Urinary bladder (tissue), 4 donors: ENCODE data around the gene RUNX1. TPM values are rescaled to one million over a fixed set of nuclear protein-coding genes. Genes with fewer than 3 reads are reported as not detected.

ENCODE experiments used
- DNase-seq: peaks from one replicate; pipeline ENCODE4 v3.0.0-alpha.2; 2015; ENCODE audit errors: extremely low spot score
- H3K27ac ChIP-seq: one replicate; pipeline ENCODE4 v1.5.1; 2013; ENCODE audit warnings: low read depth, mild to moderate bottlenecking, moderate library complexity
- H3K36me3 ChIP-seq: one replicate; pipeline ENCODE4 v1.6.1; 2013; ENCODE audit warnings: mild to moderate bottlenecking, moderate library complexity; ENCODE audit not compliant: insufficient read depth
- H3K4me1 ChIP-seq: one replicate; pipeline ENCODE4 v1.6.1; 2013; ENCODE audit warnings: mild to moderate bottlenecking, moderate library complexity; ENCODE audit not compliant: insufficient read depth
- H3K4me3 ChIP-seq: one replicate; pipeline ENCODE4 v1.5.1; 2013; ENCODE audit warnings: low read depth, low read length
- whole genome bisulfite sequencing: extraction: QIAGEN DNeasy Blood & Tissue Kit; methylation state at CpG from one replicate; pipeline ENCODE4 v1.1.7; 2013; 5-methylcytosine and 5-hydroxymethylcytosine counted together
- polyA plus RNA-seq: library from polyadenylated mRNA; stranded (reverse); fragments of 200-250 nt; gene quantifications from one replicate; pipeline ENCODE4 v1.2.3, GENCODE V29; 2013
- total RNA-seq: library from RNA; depleted of rRNA; stranded (reverse); fragments of >200 nt; gene quantifications from one replicate; pipeline ENCODE4 v1.2.3, GENCODE V29; 2014
- donor health status: healthy with polysubstance abuse.
- donor health status: healthy.

The RUNX1 gene
- total and polyA plus RNA-seq, 2 donors = 6.6 to 15.6 TPM

- WGBS = 48% methylated on average over 3 of the region's 3 CpGs
- Histone ChIP-seq H3K36me3 (no peaks in the 10 kb centered on the region), H3K4me3 (no peak overlapping the region), H3K27ac (no peak overlapping the region), H3K4me1 (no peaks in the 10 kb centered on the region)
- DNase-seq = no peak
These were observed 140.6 kb downstream of the RUNX1 start for GRCh38 chr21:34908419-34909055.

- Histone ChIP-seq H3K4me3 (no peak overlapping the region), H3K27ac (no peak overlapping the region), H3K4me1 (no peaks in the 10 kb centered on the region), H3K36me3 (no peaks in the 10 kb centered on the region)
- WGBS = 68% methylated on average over 7 of the region's 7 CpGs
- no peak for DNase-seq
These were observed 141.4 kb downstream of the RUNX1 start for GRCh38 chr21:34907461-34908418.

DNA sequence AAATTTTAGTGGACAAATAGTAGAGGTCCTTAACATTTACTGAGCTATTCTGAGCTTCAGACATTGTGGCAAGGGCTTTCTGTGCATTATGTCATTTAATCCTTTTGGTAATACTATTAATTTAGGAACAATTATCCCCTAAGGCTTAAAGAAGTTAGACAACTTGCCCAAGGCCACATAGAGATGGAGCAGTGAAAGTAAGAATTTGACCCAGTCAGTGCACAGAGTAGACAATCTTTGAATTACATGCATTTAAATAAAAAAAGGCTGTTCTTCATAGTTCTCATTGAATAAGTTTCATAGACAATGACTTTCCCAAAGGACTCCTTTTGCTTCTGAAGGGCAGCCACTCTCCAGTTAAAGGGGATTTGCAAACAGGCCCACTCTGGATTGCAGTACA, 142.7 kb downstream of the RUNX1 start:
- no peaks in the 10 kb centered on the region for H3K4me1 ChIP-seq
- no peak for DNase-seq
- no peak overlapping the region for H3K27ac ChIP-seq
- no peaks in the 10 kb centered on the region for H3K36me3 ChIP-seq
- H3K4me3 ChIP-seq = no peak overlapping the region

DNA sequence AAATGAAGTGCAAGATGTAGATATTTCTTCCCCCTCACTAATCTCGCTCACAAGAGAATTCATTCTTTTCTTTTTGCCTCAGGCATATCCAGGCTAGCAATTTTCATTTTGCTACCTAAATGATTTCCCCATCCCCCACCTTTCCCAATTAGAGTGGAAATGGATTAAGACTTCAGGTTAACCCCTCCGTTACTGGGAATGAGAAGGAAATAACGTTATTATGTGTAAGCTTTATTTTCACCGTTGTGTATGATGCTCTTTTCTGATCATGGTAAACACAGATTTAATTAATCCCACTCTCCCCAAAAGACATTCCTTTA, 143.9 kb downstream of the RUNX1 start:
- no peaks in the 10 kb centered on the region for H3K36me3 ChIP-seq
- no peaks in the 10 kb centered on the region for H3K4me1 ChIP-seq
- DNase-seq = no peak
- H3K4me3 ChIP-seq = no peak overlapping the region
- 69% methylated on average over 4 of the region's 4 CpGs for WGBS
- no peak overlapping the region for H3K27ac ChIP-seq

GRCh38 chr21:34904526-34905217, 144.4 kb downstream of the RUNX1 start:
- H3K4me1 ChIP-seq = no peaks in the 10 kb centered on the region
- H3K27ac ChIP-seq = no peak overlapping the region
- no peak overlapping the region for H3K4me3 ChIP-seq
- no peak for DNase-seq
- WGBS = 78% methylated on average over 8 of the region's 8 CpGs
- no peaks in the 10 kb centered on the region for H3K36me3 ChIP-seq

- H3K27ac ChIP-seq = no peak overlapping the region
- H3K4me3 ChIP-seq = no peak overlapping the region
- no peaks in the 10 kb centered on the region for H3K4me1 ChIP-seq
- H3K36me3 ChIP-seq = no peaks in the 10 kb centered on the region
- WGBS = 72% methylated on average over 2 of the region's 2 CpGs
- DNase-seq = no peak
These were observed 148.7 kb downstream of the RUNX1 start for GRCh38 chr21:34900376-34900775.

- Histone ChIP-seq H3K4me1 (no peaks in the 10 kb centered on the region), H3K27ac (no peak overlapping the region), H3K36me3 (no peaks in the 10 kb centered on the region), H3K4me3 (no peak overlapping the region)
- DNase-seq = no peak
- 95% methylated on average over 1 of the region's 1 CpG for WGBS
These were observed 149.3 kb downstream of the RUNX1 start for GRCh38 chr21:34899760-34900159.

GRCh38 chr21:34899302-34899701, 149.8 kb downstream of the RUNX1 start:
- Histone ChIP-seq H3K4me3 (no peak overlapping the region), H3K4me1 (no peaks in the 10 kb centered on the region), H3K36me3 (no peaks in the 10 kb centered on the region), H3K27ac (no peak overlapping the region)
- 84% methylated on average over 2 of the region's 2 CpGs for WGBS
- DNase-seq = no peak

- 66% methylated on average over 2 of the region's 2 CpGs for WGBS
- no peaks in the 10 kb centered on the region for H3K36me3 ChIP-seq
- no peak overlapping the region for H3K27ac ChIP-seq
- no peak overlapping the region for H3K4me3 ChIP-seq
- no peaks in the 10 kb centered on the region for H3K4me1 ChIP-seq
- no peak for DNase-seq
These were observed 151.3 kb downstream of the RUNX1 start for GRCh38 chr21:34897828-34898227.

GRCh38 chr21:34894401-34894800, 154.7 kb downstream of the RUNX1 start:
- WGBS = 73% methylated on average over 1 of the region's 1 CpG
- H3K36me3 ChIP-seq = no peaks in the 10 kb centered on the region
- no peak overlapping the region for H3K27ac ChIP-seq
- no peaks in the 10 kb centered on the region for H3K4me1 ChIP-seq
- DNase-seq = no peak
- no peak overlapping the region for H3K4me3 ChIP-seq

DNA sequence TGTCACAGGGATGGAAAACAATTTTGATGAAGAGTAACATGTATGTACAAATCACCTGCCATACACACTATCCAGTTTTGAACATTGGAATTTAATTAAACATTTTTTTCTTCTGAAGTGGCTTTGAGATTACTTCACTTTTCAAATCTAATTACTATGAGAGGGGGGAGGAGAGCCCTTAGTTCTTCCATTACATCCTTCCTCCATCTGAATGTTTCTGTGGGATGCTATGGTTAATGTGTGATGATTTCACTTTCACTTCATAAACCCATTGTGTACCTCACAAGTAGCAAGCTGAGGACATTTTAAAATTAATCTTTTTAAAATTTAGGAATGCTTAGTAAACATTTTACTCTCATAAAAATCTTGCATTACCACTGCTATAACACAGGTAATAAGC, 156.9 kb downstream of the RUNX1 start:
- Histone ChIP-seq H3K4me3 (no peak overlapping the region), H3K27ac (no peak overlapping the region), H3K36me3 (no peaks in the 10 kb centered on the region), H3K4me1 (no peaks in the 10 kb centered on the region)
- DNase-seq = no peak

DNA sequence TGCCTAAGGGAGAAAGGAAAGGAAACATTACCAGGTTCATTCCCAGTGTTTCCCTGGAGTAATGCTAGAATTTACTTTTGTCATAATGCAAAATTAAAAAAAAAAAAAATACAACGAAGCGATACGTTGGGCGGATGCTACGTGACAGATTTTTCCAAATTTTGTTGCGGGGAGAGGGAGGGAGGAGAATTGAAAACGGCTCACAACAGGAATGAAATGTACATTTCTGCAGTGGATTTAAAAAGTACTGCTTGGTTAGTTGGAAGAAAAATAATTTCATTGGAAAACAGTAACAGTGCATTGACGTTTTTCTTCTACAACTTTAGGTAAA, 157.5 kb downstream of the RUNX1 start:
- no peak overlapping the region for H3K27ac ChIP-seq
- H3K4me1 ChIP-seq = no peaks in the 10 kb centered on the region
- no peak for DNase-seq
- H3K4me3 ChIP-seq = no peak overlapping the region
- no peaks in the 10 kb centered on the region for H3K36me3 ChIP-seq
- WGBS = 26% methylated on average over 8 of the region's 8 CpGs

- no peaks in the 10 kb centered on the region for H3K4me1 ChIP-seq
- H3K4me3 ChIP-seq = peak overlapping the region; percentile 83
- DNase-seq = no peak
- H3K36me3 ChIP-seq = no peaks in the 10 kb centered on the region
- H3K27ac ChIP-seq = peak overlapping the region; percentile 3
- WGBS = 17% methylated on average over 60 of the region's 60 CpGs
These were observed 158.1 kb downstream of the RUNX1 start for GRCh38 chr21:34890724-34891612.
